Upper lobe of left lung (tissue), 6 donors: ENCODE results near the gene HPSE2. TPM values are rescaled to one million over a fixed set of nuclear protein-coding genes. Genes with fewer than 3 reads are reported as not detected.

ENCODE experiments used
- ATAC-seq, 2 donors: fragments of 200-7000 bp; cut with Tn5 transposase; one replicate each; pipeline ENCODE4 v1.9.1; 2022; ENCODE audit warnings: mild to moderate bottlenecking in 2 of 2, moderate library complexity in 2 of 2; ENCODE audit not compliant: low FRiP score in 2 of 2
- DNase-seq, 2 donors: peaks; one replicate each; pipeline ENCODE4 v3.0.0-alpha.2; 2019 to 2020
- H3K27ac ChIP-seq, 4 donors: fragments of 200-600 bp; sonication (generic); one replicate each; pipeline ENCODE4 v1.5.1; 2016 to 2019
- H3K27me3 ChIP-seq, 4 donors: fragments of 200-600 bp; sonication (generic); one replicate each; pipeline ENCODE4 v1.5.1; 2017 to 2019
- H3K36me3 ChIP-seq, 4 donors: fragments of 200-600 bp; sonication (generic); one replicate each; pipeline ENCODE4 v1.5.1; 2016 to 2019
- H3K4me1 ChIP-seq, 4 donors: fragments of 200-600 bp; sonication (generic); one replicate each; pipeline ENCODE4 v1.5.1; 2018 to 2019
- H3K4me3 ChIP-seq, 4 donors: fragments of 200-600 bp; sonication (generic); one replicate each; pipeline ENCODE4 v1.5.1; 2017 to 2019; ENCODE audit warnings: mild to moderate bottlenecking in 2 of 4, moderate library complexity in 1 of 4
- H3K9me3 ChIP-seq, 4 donors: fragments of 200-600 bp; sonication (generic); one replicate each; pipeline ENCODE4 v1.5.1; 2018 to 2019
- EP300 ChIP-seq, 4 donors: sonication (generic); formaldehyde crosslinking; IDR thresholded peaks; one replicate each; pipeline ENCODE4 v1.5.1; 2017; ENCODE audit warnings: antibody characterized with exemption in 4 of 4, control low read depth in 2 of 4
- POLR2A ChIP-seq, 4 donors: fragments of 450-650 bp; IDR thresholded peaks; one replicate each; pipeline ENCODE4 v1.5.1; 2016 to 2017; ENCODE audit warnings: antibody characterized with exemption in 4 of 4, mild to moderate bottlenecking in 2 of 4
- POLR2AphosphoS5 ChIP-seq, 2 donors: sonication (generic); formaldehyde crosslinking; IDR thresholded peaks; one replicate each; pipeline ENCODE4 v1.5.1; 2017; ENCODE audit warnings: antibody characterized with exemption in 2 of 2
- WGBS, 2 donors: methylation state at CpG; one replicate each; pipeline ENCODE4 v1.1.5; 2017 to 2018; 5-methylcytosine and 5-hydroxymethylcytosine counted together
- total RNA-seq, 6 donors: library from RNA; depleted of rRNA in 4 of 6; stranded (reverse); fragments of >200 nt in 4 of 6; gene quantifications; one replicate each; pipeline versions ENCODE4 v1.1.0 to v1.2.1, GENCODE V29; 2016 to 2021
- TF ChIP-seq, protein P1 (sequence below), 6 experiments: fragments of 450-650 bp in 4 of 6; fragments of 200-600 bp in 2 of 6; sonication (generic) in 2 of 6; IDR thresholded peaks; one replicate each; pipeline ENCODE4 v1.5.1; 2016 to 2019; ENCODE audit warnings: antibody characterized with exemption in 6 of 6
- donor health status: DM: no; HTN: no; CAD: no; lungs with moderate emphysema.
- donor health status: DM: no; HTN: yes; CAD: no; lungs with severe emphysema.

HPSE2 gene
- total RNA-seq, 6 donors from 2014 or later = 0.15 to 1.1 (median 0.91) TPM; not detected in 1

DNA sequence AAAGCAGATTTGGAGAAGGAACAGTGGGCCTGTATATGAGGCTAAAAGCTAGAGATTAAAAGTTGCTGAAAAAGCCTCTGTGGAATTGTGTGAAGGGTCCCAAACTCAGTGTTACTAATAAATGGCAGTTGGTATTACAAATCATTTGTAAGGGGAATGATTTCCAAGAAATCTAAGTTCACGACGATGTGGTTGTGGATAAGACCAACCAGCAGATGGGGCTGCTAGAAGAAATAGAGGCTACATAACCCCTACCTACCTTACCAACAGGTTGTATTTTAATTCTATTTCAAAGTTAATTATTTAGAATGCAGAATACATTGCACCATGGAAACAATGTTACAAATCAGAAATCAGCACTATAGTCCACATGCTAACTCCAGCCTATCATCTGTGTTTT, 377.1 kb downstream of the HPSE2 start:
- no peak for ATAC-seq
- Histone ChIP-seq H3K4me3 (no peak overlapping the region), H3K27me3 (no peaks in the 10 kb centered on the region), H3K27ac (no peak overlapping the region), H3K4me1 (no peaks in the 10 kb centered on the region), H3K9me3 (no peaks in the 10 kb centered on the region), H3K36me3 (no peaks in the 10 kb centered on the region)
- WGBS, 2 donors = 70 to 83% methylated on average over 2 of the region's 2 CpGs
- TF ChIP-seq, protein P1, sequence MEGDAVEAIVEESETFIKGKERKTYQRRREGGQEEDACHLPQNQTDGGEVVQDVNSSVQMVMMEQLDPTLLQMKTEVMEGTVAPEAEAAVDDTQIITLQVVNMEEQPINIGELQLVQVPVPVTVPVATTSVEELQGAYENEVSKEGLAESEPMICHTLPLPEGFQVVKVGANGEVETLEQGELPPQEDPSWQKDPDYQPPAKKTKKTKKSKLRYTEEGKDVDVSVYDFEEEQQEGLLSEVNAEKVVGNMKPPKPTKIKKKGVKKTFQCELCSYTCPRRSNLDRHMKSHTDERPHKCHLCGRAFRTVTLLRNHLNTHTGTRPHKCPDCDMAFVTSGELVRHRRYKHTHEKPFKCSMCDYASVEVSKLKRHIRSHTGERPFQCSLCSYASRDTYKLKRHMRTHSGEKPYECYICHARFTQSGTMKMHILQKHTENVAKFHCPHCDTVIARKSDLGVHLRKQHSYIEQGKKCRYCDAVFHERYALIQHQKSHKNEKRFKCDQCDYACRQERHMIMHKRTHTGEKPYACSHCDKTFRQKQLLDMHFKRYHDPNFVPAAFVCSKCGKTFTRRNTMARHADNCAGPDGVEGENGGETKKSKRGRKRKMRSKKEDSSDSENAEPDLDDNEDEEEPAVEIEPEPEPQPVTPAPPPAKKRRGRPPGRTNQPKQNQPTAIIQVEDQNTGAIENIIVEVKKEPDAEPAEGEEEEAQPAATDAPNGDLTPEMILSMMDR (IDR thresholded peaks at IDR 0.05) = no peak
- TF ChIP-seq POLR2AphosphoS5 (IDR thresholded peaks at IDR 0.05) (no peak), EP300 (IDR thresholded peaks at IDR 0.05) (no peak), POLR2A (IDR thresholded peaks at IDR 0.05) (no peak)
- DNase-seq = no peak

DNA sequence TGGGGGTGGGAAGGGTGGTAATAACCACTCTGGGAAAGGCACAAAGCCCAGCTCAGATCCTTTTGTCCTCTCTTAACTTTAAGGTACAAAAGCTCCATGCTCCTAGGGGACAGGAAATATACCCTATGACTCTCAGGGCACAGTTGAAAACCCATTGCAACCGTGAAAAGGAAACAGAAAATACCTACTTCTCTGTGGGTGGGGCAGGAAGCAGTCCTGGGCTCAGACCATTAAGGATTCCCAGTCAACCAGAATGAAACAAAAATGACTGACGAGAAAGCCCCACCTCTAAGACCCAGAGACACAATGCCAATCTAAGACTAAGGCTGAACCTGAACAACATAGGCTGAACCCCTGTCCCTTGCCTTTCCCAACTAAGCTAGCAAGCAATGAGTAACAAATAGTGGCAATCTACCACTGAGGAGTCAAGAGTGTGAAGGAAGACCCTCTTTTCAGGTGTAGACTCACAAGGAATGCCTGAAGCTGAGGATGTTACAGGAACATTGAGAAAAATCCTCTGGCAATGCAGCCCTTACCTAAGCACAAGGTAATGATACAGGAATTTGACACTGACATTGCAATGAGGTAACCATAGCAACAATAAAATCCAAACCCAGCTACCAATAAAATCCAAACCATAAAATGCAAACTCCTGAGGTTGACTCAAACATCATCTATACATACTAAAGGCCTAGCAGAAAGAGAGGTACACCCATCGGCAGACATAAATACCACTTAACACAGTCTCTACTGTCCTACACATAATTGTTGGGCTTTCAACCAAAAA, 380.1 kb downstream of the HPSE2 start:
- Histone ChIP-seq H3K9me3 (no peaks in the 10 kb centered on the region), H3K4me1 (no peaks in the 10 kb centered on the region), H3K36me3 (no peaks in the 10 kb centered on the region), H3K27ac (no peak overlapping the region), H3K4me3 (no peak overlapping the region), H3K27me3 (no peaks in the 10 kb centered on the region)
- 67 to 69% methylated on average over 3 of the region's 3 CpGs for WGBS, 2 donors
- DNase-seq (no peak), ATAC-seq (no peak)
- TF ChIP-seq EP300 (IDR thresholded peaks at IDR 0.05) = no peak
- no peak for TF ChIP-seq POLR2AphosphoS5 (IDR thresholded peaks at IDR 0.05)
- TF ChIP-seq POLR2A (IDR thresholded peaks at IDR 0.05) = no peak
- TF ChIP-seq, protein P1 (IDR thresholded peaks at IDR 0.05) = no peak

DNA sequence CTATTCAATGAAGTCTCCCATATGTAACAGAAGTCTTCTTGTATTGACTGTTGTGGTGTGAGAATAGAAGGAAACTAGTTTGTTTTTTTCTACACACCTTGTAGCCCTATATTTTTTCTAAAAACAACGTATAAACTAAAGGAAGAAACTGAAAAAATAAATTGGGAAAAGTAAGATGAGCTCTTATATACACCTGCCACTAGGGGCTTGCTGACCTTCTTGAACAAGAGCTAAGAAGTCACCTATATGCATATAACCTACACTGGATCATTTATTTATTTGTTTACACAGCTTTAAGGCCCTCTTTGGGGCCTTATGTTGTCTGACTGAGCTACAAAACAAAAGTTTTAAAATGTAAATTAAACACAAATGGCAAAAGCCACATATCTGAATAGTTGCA, 383.0 kb downstream of the HPSE2 start:
- DNase-seq (no peak), ATAC-seq (no peak)
- no peaks in the 10 kb centered on the region for H3K4me1 ChIP-seq
- H3K36me3 ChIP-seq = no peaks in the 10 kb centered on the region
- WGBS, 2 donors = 57 to 59% methylated on average over 1 of the region's 1 CpG
- H3K4me3 ChIP-seq = no peak overlapping the region
- H3K9me3 ChIP-seq = no peaks in the 10 kb centered on the region
- TF ChIP-seq EP300 (IDR thresholded peaks at IDR 0.05) (no peak), POLR2A (IDR thresholded peaks at IDR 0.05) (no peak)
- H3K27me3 ChIP-seq = no peaks in the 10 kb centered on the region
- H3K27ac ChIP-seq = no peak overlapping the region

DNA sequence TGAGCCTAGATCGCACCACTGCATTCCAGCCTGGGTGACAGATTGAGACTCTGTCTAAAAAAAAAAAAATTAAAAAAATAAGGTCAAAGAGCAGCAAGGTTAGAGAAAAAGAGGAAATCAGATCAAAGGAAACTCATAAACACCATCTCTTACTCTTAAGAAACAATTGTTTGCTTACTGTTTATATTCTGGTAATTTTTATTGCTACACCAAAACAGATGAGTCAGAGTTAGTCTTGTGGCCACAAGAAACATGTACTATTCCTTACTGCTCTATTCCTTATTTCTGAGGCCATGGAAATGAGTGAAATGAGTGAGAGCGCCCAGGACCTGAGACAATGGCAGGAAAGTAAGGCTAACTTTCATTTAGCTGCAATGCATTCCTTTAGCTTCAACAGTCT, 387.3 kb downstream of the HPSE2 start:
- Histone ChIP-seq H3K36me3 (no peaks in the 10 kb centered on the region), H3K27me3 (no peaks in the 10 kb centered on the region), H3K4me1 (no peaks in the 10 kb centered on the region), H3K27ac (no peak overlapping the region), H3K9me3 (no peaks in the 10 kb centered on the region), H3K4me3 (no peak overlapping the region)
- no peak for DNase-seq
- TF ChIP-seq POLR2AphosphoS5 (IDR thresholded peaks at IDR 0.05) (no peak), EP300 (IDR thresholded peaks at IDR 0.05) (no peak), POLR2A (IDR thresholded peaks at IDR 0.05) (no peak)
- TF ChIP-seq, protein P1 (IDR thresholded peaks at IDR 0.05) = no peak
- ATAC-seq = no peak
- WGBS, 2 donors = 75 to 83% methylated on average over 2 of the region's 2 CpGs

DNA sequence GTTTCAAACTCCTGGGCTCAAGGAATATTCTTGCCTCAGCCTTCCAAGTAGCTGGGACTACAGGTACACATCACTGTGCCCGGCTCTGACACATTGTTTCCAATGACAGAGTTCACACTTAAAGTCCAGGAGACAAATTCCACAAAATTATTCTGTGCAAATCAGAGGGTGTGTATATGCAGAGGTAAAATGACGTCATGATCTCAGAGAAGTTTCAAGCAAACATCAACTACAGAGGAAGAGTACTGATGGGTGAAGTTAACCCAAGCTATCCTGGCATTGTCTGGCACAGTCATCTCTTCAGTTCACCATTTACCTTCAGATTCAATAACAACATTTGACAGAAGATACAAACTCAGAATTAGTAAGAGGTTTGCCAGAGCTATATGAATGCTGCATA, 388.9 kb downstream of the HPSE2 start:
- no peak overlapping the region for H3K4me3 ChIP-seq
- no peaks in the 10 kb centered on the region for H3K36me3 ChIP-seq
- H3K27me3 ChIP-seq = no peaks in the 10 kb centered on the region
- no peaks in the 10 kb centered on the region for H3K9me3 ChIP-seq
- 81% methylated on average over 2 of the region's 2 CpGs for WGBS, 2 donors
- no peak overlapping the region for H3K27ac ChIP-seq
- TF ChIP-seq POLR2A (IDR thresholded peaks at IDR 0.05) (no peak), EP300 (IDR thresholded peaks at IDR 0.05) (no peak), POLR2AphosphoS5 (IDR thresholded peaks at IDR 0.05) (no peak)
- TF ChIP-seq, protein P1 (IDR thresholded peaks at IDR 0.05) = no peak
- DNase-seq (no peak), ATAC-seq (no peak)
- no peaks in the 10 kb centered on the region for H3K4me1 ChIP-seq
